Activated CD8-positive, alpha-beta T cell treated with anti-CD3 and anti-CD28 coated beads, Interleukin-2, amount 10 ng/mL, durations not matched to agents 7 days and 5 days (primary cell): ENCODE results near the gene IVNS1ABP. TPM values are rescaled to one million over a fixed set of nuclear protein-coding genes. Genes with fewer than 3 reads are reported as not detected.

Experiments used
- ATAC-seq: fragments of 150-1000 bp; cut with Tn5 transposase; one replicate; pipeline ENCODE4 v1.10.0; 2021; ENCODE audit warnings: moderate library complexity
- CTCF ChIA-PET: fragments of 350-600 bp; sonication (Branson Sonifier 250); formaldehyde crosslinking; loops from one replicate; lab custom pipeline; 2021; ENCODE audit warnings: antibody characterized with exemption; lab: Charles Lee
- POLR2A ChIA-PET: fragments of 350-600 bp; sonication (Branson Sonifier 250); formaldehyde crosslinking; loops from one replicate; lab custom pipeline; 2021; ENCODE audit warnings: antibody characterized with exemption; lab: Charles Lee
- DNase-seq: peaks from one replicate; pipeline ENCODE4 v3.0.0-alpha.2; 2020
- H3K27ac Mint-ChIP-seq: one replicate; pipeline ENCODE4 v1.8.0; 2021; ENCODE audit warnings: mild to moderate bottlenecking, mixed read lengths
- H3K27me3 Mint-ChIP-seq: one replicate; pipeline ENCODE4 v1.8.0; 2021; ENCODE audit warnings: low read depth, mixed read lengths
- H3K36me3 Mint-ChIP-seq: one replicate; pipeline ENCODE4 v1.8.0; 2021; ENCODE audit warnings: low read depth, mixed read lengths
- H3K4me1 Mint-ChIP-seq: one replicate; pipeline ENCODE4 v1.8.0; 2021; ENCODE audit warnings: low read depth, mixed read lengths
- H3K4me3 Mint-ChIP-seq: one replicate; pipeline ENCODE4 v1.8.0; 2021; ENCODE audit warnings: mild to moderate bottlenecking, mixed read lengths
- H3K9me3 Mint-ChIP-seq: one replicate; pipeline ENCODE4 v1.8.0; 2022; ENCODE audit warnings: mixed read lengths; ENCODE audit not compliant: insufficient read depth
- total RNA-seq, 2 experiments: library from RNA; stranded (reverse); gene quantifications; one replicate each; pipeline ENCODE4 v1.2.3, GENCODE V29; 2021

Gene IVNS1ABP
- total RNA-seq, 2 experiments from 2014 or later: 216 to 234 TPM

- DNase-seq (peak; percentile 37), ATAC-seq (no peak)
- peaks cover 61% of the 10 kb centered on the region for H3K36me3 Mint-ChIP-seq
- POLR2A ChIA-PET: interaction anchor here (0.6 to 4.4 kb wide), 26 partner anchors 10 to 378 kb away, joined by 3 to 87 read pairs (median 5); no protein-coding TSS in a partner anchor
- H3K4me3 Mint-ChIP-seq: peak overlapping the region; percentile 90
- CTCF ChIA-PET: interaction anchor here (1.0 to 4.8 kb wide), 13 partner anchors 16 to 354 kb away, joined by 3 to 66 read pairs (median 6); no protein-coding TSS in a partner anchor
- H3K27ac Mint-ChIP-seq: peak overlapping the region; percentile 94
- no peaks in the 10 kb centered on the region for H3K27me3 Mint-ChIP-seq
- H3K9me3 Mint-ChIP-seq: peaks cover 1% of the 10 kb centered on the region
- H3K4me1 Mint-ChIP-seq: peaks cover 57% of the 10 kb centered on the region
Measured at GRCh38 chr1:185315445-185316071, 1.5 kb downstream of the IVNS1ABP start.

GRCh38 chr1:185314411-185314810, 2.6 kb downstream of the IVNS1ABP start:
- Mint-ChIP-seq H3K27ac (peak overlapping the region; percentile 72), H3K4me3 (peak overlapping the region; percentile 90), H3K9me3 (no peaks in the 10 kb centered on the region), H3K4me1 (peaks cover 52% of the 10 kb centered on the region), H3K27me3 (no peaks in the 10 kb centered on the region), H3K36me3 (peaks cover 59% of the 10 kb centered on the region)
- ChIA-PET CTCF (interaction anchor here (1.0 to 3.0 kb wide), 9 partner anchors 10 to 366 kb away, joined by 3 to 18 read pairs (median 5); no protein-coding TSS in a partner anchor), POLR2A (interaction anchor here (0.6 to 2.0 kb wide), 8 partner anchors 24 to 366 kb away, joined by 3 to 9 read pairs (median 3); no protein-coding TSS in a partner anchor)
- ATAC-seq (no peak), DNase-seq (no peak)

- Mint-ChIP-seq H3K27me3 (no peaks in the 10 kb centered on the region), H3K27ac (peak overlapping the region; percentile 33), H3K4me1 (peaks cover 42% of the 10 kb centered on the region), H3K4me3 (peak overlapping the region; percentile 90), H3K36me3 (peaks cover 68% of the 10 kb centered on the region), H3K9me3 (no peaks in the 10 kb centered on the region)
- ChIA-PET CTCF (interaction anchor here (0.6 to 3.0 kb wide), 7 partner anchors 8 to 370 kb away, joined by 3 to 18 read pairs (median 9); no protein-coding TSS in a partner anchor), POLR2A (interaction anchor here (0.6 to 2.0 kb wide), 3 partner anchors 19 to 248 kb away, joined by 3 to 9 read pairs (median 4); no protein-coding TSS in a partner anchor)
- ATAC-seq: no peak
- no peak for DNase-seq
Measured at GRCh38 chr1:185312361-185313138, 4.5 kb downstream of the IVNS1ABP start.

GRCh38 chr1:185311589-185312225, 5.3 kb downstream of the IVNS1ABP start:
- Mint-ChIP-seq H3K9me3 (no peaks in the 10 kb centered on the region), H3K4me1 (peaks cover 43% of the 10 kb centered on the region), H3K36me3 (peaks cover 76% of the 10 kb centered on the region), H3K27ac (no peak overlapping the region), H3K27me3 (no peaks in the 10 kb centered on the region), H3K4me3 (peak overlapping the region; percentile 90)
- POLR2A ChIA-PET: interaction anchor here (0.8 to 1.4 kb wide), 3 partner anchors 10 to 110 kb away, joined by 3 read pairs; no protein-coding TSS in a partner anchor
- ATAC-seq (no peak), DNase-seq (no peak)
- CTCF ChIA-PET: interaction anchor here (0.8 to 3.0 kb wide), 5 partner anchors 18 to 369 kb away, joined by 3 to 15 read pairs (median 3); no protein-coding TSS in a partner anchor

GRCh38 chr1:185309566-185309965, 7.5 kb downstream of the IVNS1ABP start:
- CTCF ChIA-PET: interaction anchor here (0.6 to 1.9 kb wide), 4 partner anchors 235 to 371 kb away, joined by 3 to 9 read pairs (median 4); no protein-coding TSS in a partner anchor
- no peak overlapping the region for H3K4me3 Mint-ChIP-seq
- peaks cover 45% of the 10 kb centered on the region for H3K4me1 Mint-ChIP-seq
- no peaks in the 10 kb centered on the region for H3K27me3 Mint-ChIP-seq
- no peak for DNase-seq
- H3K36me3 Mint-ChIP-seq: peaks cover 80% of the 10 kb centered on the region
- no peaks in the 10 kb centered on the region for H3K9me3 Mint-ChIP-seq
- no peak overlapping the region for H3K27ac Mint-ChIP-seq
- POLR2A ChIA-PET: interaction anchor here (1.4 kb wide), 1 partner anchor 251 kb away, joined by 4 read pairs; no protein-coding TSS in a partner anchor
- ATAC-seq: no peak

- Mint-ChIP-seq H3K9me3 (no peaks in the 10 kb centered on the region), H3K36me3 (peaks cover 79% of the 10 kb centered on the region), H3K27me3 (no peaks in the 10 kb centered on the region), H3K4me3 (no peak overlapping the region), H3K4me1 (peaks cover 36% of the 10 kb centered on the region), H3K27ac (no peak overlapping the region)
- ATAC-seq: no peak
- no peak for DNase-seq
- ChIA-PET CTCF (interaction anchor here (1.8 to 1.9 kb wide), 2 partner anchors 251 to 362 kb away, joined by 6 to 9 read pairs; no protein-coding TSS in a partner anchor), POLR2A (interaction anchor here (1.4 kb wide), 1 partner anchor 252 kb away, joined by 4 read pairs; no protein-coding TSS in a partner anchor)
Measured at GRCh38 chr1:185308126-185308525, 8.9 kb downstream of the IVNS1ABP start.

- no peak overlapping the region for H3K4me3 Mint-ChIP-seq
Measured at GRCh38 chr1:185305419-185305818, 11.6 kb downstream of the IVNS1ABP start.

GRCh38 chr1:185300152-185300551, 16.9 kb downstream of the IVNS1ABP start:
- ATAC-seq (no peak), DNase-seq (no peak)
- peaks cover 10% of the 10 kb centered on the region for H3K4me1 Mint-ChIP-seq
- CTCF ChIA-PET: interaction anchor here (0.6 to 1.7 kb wide), 6 partner anchors 14 to 370 kb away, joined by 3 to 4 read pairs (median 3); no protein-coding TSS in a partner anchor
- H3K4me3 Mint-ChIP-seq: no peak overlapping the region
- no peaks in the 10 kb centered on the region for H3K27me3 Mint-ChIP-seq
- POLR2A ChIA-PET: interaction anchor here (0.6 to 2.3 kb wide), 2 partner anchors 16 to 259 kb away, joined by 3 to 10 read pairs; partner anchors contain the start of gene IVNS1ABP
- H3K27ac Mint-ChIP-seq: no peak overlapping the region
- no peaks in the 10 kb centered on the region for H3K9me3 Mint-ChIP-seq
- peaks cover 81% of the 10 kb centered on the region for H3K36me3 Mint-ChIP-seq

More at GRCh38 chr1:185305419-185305818, 11.6 kb downstream of the IVNS1ABP start:
- ATAC-seq: peak; percentile 32
- Mint-ChIP-seq H3K27ac (no peak overlapping the region), H3K27me3 (no peaks in the 10 kb centered on the region), H3K9me3 (no peaks in the 10 kb centered on the region), H3K36me3 (peaks cover 78% of the 10 kb centered on the region), H3K4me1 (peaks cover 18% of the 10 kb centered on the region)
- CTCF ChIA-PET: interaction anchor here (1.3 to 1.7 kb wide), 6 partner anchors 11 to 375 kb away, joined by 3 to 5 read pairs (median 4); partner anchors contain the start of gene IVNS1ABP
- DNase-seq: no peak
- POLR2A ChIA-PET: interaction anchor here (0.6 to 1.1 kb wide), 5 partner anchors 8 to 61 kb away, joined by 3 to 4 read pairs (median 3); partner anchors contain the start of gene IVNS1ABP

GRCh38 chr1:185297982-185298381, 19.1 kb downstream of the IVNS1ABP start:
- no peak overlapping the region for H3K27ac Mint-ChIP-seq
- no peak for ATAC-seq
- ChIA-PET POLR2A (interaction anchor here (1.6 kb wide), 1 partner anchor 18 kb away, joined by 7 read pairs; the partner anchor contains the start of gene IVNS1ABP), CTCF (interaction anchor here (0.8 kb wide), 1 partner anchor 373 kb away, joined by 3 read pairs; no protein-coding TSS in a partner anchor)
- DNase-seq: no peak
- no peaks in the 10 kb centered on the region for H3K9me3 Mint-ChIP-seq
- peaks cover 4% of the 10 kb centered on the region for H3K4me1 Mint-ChIP-seq
- peaks cover 80% of the 10 kb centered on the region for H3K36me3 Mint-ChIP-seq
- H3K27me3 Mint-ChIP-seq: no peaks in the 10 kb centered on the region
- no peak overlapping the region for H3K4me3 Mint-ChIP-seq

- Mint-ChIP-seq H3K27me3 (no peaks in the 10 kb centered on the region), H3K9me3 (no peaks in the 10 kb centered on the region), H3K4me3 (no peak overlapping the region), H3K36me3 (peaks cover 75% of the 10 kb centered on the region), H3K4me1 (peaks cover 5% of the 10 kb centered on the region), H3K27ac (no peak overlapping the region)
- CTCF ChIA-PET: interaction anchor here (0.7 to 1.6 kb wide), 4 partner anchors 101 to 386 kb away, joined by 4 to 6 read pairs (median 4); no protein-coding TSS in a partner anchor
- POLR2A ChIA-PET: no interaction called here
- ATAC-seq (no peak), DNase-seq (no peak)
Measured at GRCh38 chr1:185295091-185295490, 22.0 kb downstream of the IVNS1ABP start.
